HCT116 (cell line): Measurements from ENCODE around the gene ELK3. TPM values are rescaled to one million over a fixed set of nuclear protein-coding genes. Genes with fewer than 3 reads are reported as not detected.

ENCODE experiments used
- ATAC-seq: fragments of 200-7000 bp; cut with Tn5 transposase; 2 replicates; pipeline ENCODE4 v1.9.1; 2020; ENCODE audit warnings: mild to moderate bottlenecking, moderate library complexity
- BruUV-seq: library from RNA; stranded (reverse); fragments of 400-500 nt; replicated peaks from 2 replicates; lab custom pipeline; 2021; lab: Mats Ljungman, UMichigan
- CTCF ChIA-PET: fragments of 300-600 bp; sonication (Branson Sonifier 250); formaldehyde crosslinking; loops from one replicate; lab custom pipeline; 2021; ENCODE audit warnings: antibody characterized with exemption; lab: Charles Lee
- POLR2A ChIA-PET: fragments of 300-600, 350-600 bp; sonication (Branson Sonifier 250); formaldehyde crosslinking; loops from one replicate; lab custom pipeline; 2021; ENCODE audit warnings: antibody characterized with exemption; lab: Charles Lee
- RAD21 ChIA-PET, 2 experiments: fragments of 300-600 bp; sonication (Branson Sonifier 250); formaldehyde crosslinking; loops; one replicate each; lab custom pipeline; 2023; ENCODE audit warnings: low total read pairs in 2 of 2; ENCODE audit not compliant: uncharacterized antibody in 2 of 2, unreplicated experiment in 2 of 2, low non-redundant PET in 1 of 2; lab: Charles Lee
- DNase-seq: peaks from one replicate; pipeline ENCODE4 v3.0.0-alpha.2; 2010; ENCODE audit warnings: low read depth, low spot score
- H2AFZ ChIP-seq: fragments of 200-600 bp; shearing (Covaris generic), sonication (generic); 2 replicates; pipeline ENCODE4 v1.6.1; 2017; ENCODE audit warnings: low read depth, mixed run types, mixed read lengths, antibody characterized with exemption, low read length; ENCODE audit not compliant: poor library complexity, severe bottlenecking
- H3K27ac ChIP-seq: 2 replicates; pipeline ENCODE4 v1.5.1; 2012; ENCODE audit warnings: low read depth, low read length
- H3K27me3 ChIP-seq: fragments of 200-600 bp; sonication (generic); 2 replicates; pipeline ENCODE4 v1.6.1; 2016; ENCODE audit warnings: mixed run types, low read length, mixed read lengths; ENCODE audit not compliant: insufficient read depth
- H3K36me3 ChIP-seq, 2 experiments: fragments of 200-500 bp in 1 of 2; fragments of 200-600 bp in 1 of 2; sonication (Bioruptor generic) in 1 of 2; sonication (generic) in 1 of 2; 2 replicates each; pipeline versions ENCODE4 v1.5.1 to v1.6.1; 2014 to 2016; ENCODE audit warnings: low read length in 2 of 2, inconsistent platforms in 1 of 2, mixed read lengths in 1 of 2, mixed run types in 1 of 2; ENCODE audit not compliant: insufficient read depth in 2 of 2, control insufficient read depth in 1 of 2
- H3K4me1 ChIP-seq, 2 experiments: fragments of 200-600 bp in 1 of 2; sonication (generic) in 1 of 2; 2 replicates each; pipeline versions ENCODE4 v1.5.1 to v1.6.1; 2012 to 2017; ENCODE audit warnings: low read length in 2 of 2, inconsistent platforms in 1 of 2, mild to moderate bottlenecking in 1 of 2, mixed read lengths in 1 of 2, mixed run types in 1 of 2, moderate library complexity in 1 of 2; ENCODE audit not compliant: insufficient read depth in 2 of 2, control insufficient read depth in 1 of 2
- H3K4me2 ChIP-seq: fragments of 200-600 bp; sonication (generic); 2 replicates; pipeline ENCODE4 v1.6.1; 2017; ENCODE audit warnings: mixed run types, low read length, mixed read lengths
- H3K4me3 ChIP-seq, 2 experiments: fragments of 200-600 bp in 1 of 2; sonication (generic) in 1 of 2; replicated peaks in 1 of 2; 2 replicates each; pipeline ENCODE4 v1.5.1; 2011 to 2016; ENCODE audit warnings: low read length in 2 of 2, control low read depth in 1 of 2, low read depth in 1 of 2, mild to moderate bottlenecking in 1 of 2, mixed read lengths in 1 of 2, mixed run types in 1 of 2
- H3K79me2 ChIP-seq: fragments of 200-600 bp; sonication (generic); 2 replicates; pipeline ENCODE4 v1.6.1; 2017; ENCODE audit warnings: mild to moderate bottlenecking, mixed run types, low read length, moderate library complexity, mixed read lengths; ENCODE audit not compliant: insufficient read depth
- H3K9ac ChIP-seq: fragments of 200-600 bp; sonication (generic); 2 replicates; pipeline ENCODE4 v1.6.1; 2016; ENCODE audit warnings: low read length, mixed read lengths
- H3K9me2 ChIP-seq: fragments of 200-600 bp; sonication (generic), shearing (Covaris generic); 2 replicates; pipeline ENCODE4 v1.6.1; 2017; ENCODE audit warnings: mixed run types, mild to moderate bottlenecking, moderate library complexity; ENCODE audit not compliant: insufficient read depth
- H3K9me3 ChIP-seq, 2 experiments: fragments of 200-500 bp in 1 of 2; fragments of 200-600 bp in 1 of 2; sonication (Bioruptor generic) in 1 of 2; sonication (generic) in 1 of 2; 2 replicates each; pipeline ENCODE4 v1.6.1; 2014 to 2017; ENCODE audit warnings: low read length in 2 of 2, mixed read lengths in 2 of 2, inconsistent platforms in 1 of 2, low read depth in 1 of 2, mild to moderate bottlenecking in 1 of 2, mixed run types in 1 of 2, moderate library complexity in 1 of 2; ENCODE audit not compliant: control insufficient read depth in 1 of 2, insufficient read depth in 1 of 2
- H4K20me1 ChIP-seq: fragments of 200-600 bp; sonication (generic), shearing (Covaris generic); 2 replicates; pipeline ENCODE4 v1.6.1; 2017; ENCODE audit warnings: mixed run types, mild to moderate bottlenecking, moderate library complexity; ENCODE audit not compliant: insufficient read depth
- CEBPB ChIP-seq: IDR thresholded peaks from 2 replicates; pipeline ENCODE4 v1.6.1; 2012; ENCODE audit warnings: low read depth
- ELF1 ChIP-seq: IDR thresholded peaks from 2 replicates; pipeline ENCODE4 v1.6.1; 2012; ENCODE audit warnings: low read depth, borderline replicate concordance
- EZH2phosphoT487 ChIP-seq: fragments of 200-600 bp; IDR thresholded peaks from 2 replicates; pipeline ENCODE4 v1.6.1; 2018; ENCODE audit warnings: antibody characterized with exemption, borderline replicate concordance
- JUND ChIP-seq: IDR thresholded peaks from 2 replicates; pipeline ENCODE4 v1.6.1; 2012
- MAX ChIP-seq: IDR thresholded peaks from 2 replicates; pipeline ENCODE4 v1.6.1; 2012
- REST ChIP-seq: IDR thresholded peaks from 2 replicates; pipeline ENCODE4 v1.6.1; 2012; ENCODE audit warnings: low read depth
- YY1 ChIP-seq: IDR thresholded peaks from 2 replicates; pipeline ENCODE4 v1.6.1; 2011; ENCODE audit warnings: low read length, low read depth, moderate library complexity, mild to moderate bottlenecking; ENCODE audit not compliant: insufficient replicate concordance; ENCODE audit errors: extremely low read depth
- ZFX ChIP-seq: fragments of 450-650 bp; IDR thresholded peaks from 2 replicates; pipeline ENCODE4 v1.6.1; 2017
- ZNF274 ChIP-seq: fragments of 200-500 bp; sonication (Bioruptor generic); IDR thresholded peaks from 2 replicates; pipeline ENCODE4 v1.6.1; 2014; ENCODE audit warnings: mild to moderate bottlenecking, low read depth, low read length, inconsistent platforms
- intact Hi-C: fragments of 100-400 bp; cut with micrococcal nuclease; formaldehyde crosslinking; loops from 2 replicates; pipeline ENCODE4 v1.10.0; 2022
- total RNA-seq: library from RNA; stranded (reverse); gene quantifications from one replicate; pipeline ENCODE4 v1.2.1, GENCODE V29; 2021; ENCODE audit not compliant: unreplicated experiment

The ELK3 gene
- total RNA-seq, 1 experiment from 2014 or later: 45.6 TPM

- H3K4me3 ChIP-seq: no peak overlapping the region
- POLR2A ChIA-PET: no interaction called here
Measured at GRCh38 chr12:96274331-96274730, 80.2 kb downstream of the ELK3 start.

More at GRCh38 chr12:96274331-96274730, 80.2 kb downstream of the ELK3 start:
- Histone ChIP-seq H3K27ac (no peak overlapping the region), H3K4me1 (no peaks in the 10 kb centered on the region), H3K4me2 (no peak overlapping the region), H3K9me3 (no peaks in the 10 kb centered on the region), H2AFZ (no peak overlapping the region), H3K79me2 (no peaks in the 10 kb centered on the region), H3K9ac (no peak overlapping the region), H4K20me1 (no peaks in the 10 kb centered on the region), H3K36me3 (peaks cover 5 to 9% of the 10 kb centered on the region in 2 experiments; a peak in 2 of 4 replicates)
- intact Hi-C loops: no loop called here
- ATAC-seq: no peak
- CTCF ChIA-PET: no interaction called here
- TF ChIP-seq MAX (no peak), EZH2phosphoT487 (no peak), CEBPB (no peak), REST (no peak), JUND (no peak), YY1 (no peak), ZNF274 (no peak), ELF1 (no peak), ZFX (no peak)
- TF ChIP-seq, all 23 proteins: peak for 0
- Histone ChIP-seq H3K9me2 (no peaks in the 10 kb centered on the region), H3K27me3 (no peaks in the 10 kb centered on the region)
- BruUV-seq: no TSS peak
- RAD21 ChIA-PET: no interaction called here
- no peak for DNase-seq
